Erythroblast (primary cell): Measurements from ENCODE around the gene NINL.

Experiments
- DNase-seq, 2 experiments: peaks; one replicate each; lab custom pipeline; 2025; lab: John Stamatoyannopoulos, UW
- GATA1 ChIP-seq: IDR thresholded peaks from 2 replicates; pipeline ENCODE4 v1.6.1; 2011; ENCODE audit warnings: low read depth, mild to moderate bottlenecking, control low read depth, low read length, moderate library complexity
- POLR2A ChIP-seq: IDR thresholded peaks from 2 replicates; pipeline ENCODE4 v1.6.1; 2011; ENCODE audit warnings: mild to moderate bottlenecking, low read length

NINL gene

DNA sequence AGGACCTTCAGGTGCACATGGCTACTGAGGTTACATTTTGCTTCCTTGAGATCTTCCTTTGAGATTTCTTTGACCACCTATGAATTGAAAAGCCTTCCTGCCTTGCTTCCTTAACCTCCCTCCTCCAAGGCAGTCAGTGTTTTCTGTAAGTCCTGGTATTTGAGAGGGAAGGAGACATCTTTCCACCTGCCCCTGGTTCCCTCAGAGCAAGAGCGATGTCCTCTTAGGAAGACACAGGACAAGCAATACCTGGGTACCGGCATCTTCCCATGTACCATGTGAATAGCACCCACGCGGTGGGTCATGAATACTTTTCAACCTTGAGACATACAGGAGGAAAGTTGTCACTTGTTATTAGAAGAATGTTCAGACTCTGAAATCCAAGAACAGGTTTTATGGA, 140.8 kb downstream of the NINL start:
- no peak for DNase-seq
- no peak for TF ChIP-seq GATA1
- no peak for TF ChIP-seq POLR2A

- TF ChIP-seq GATA1 (no peak), POLR2A (no peak)
- no peak for DNase-seq
Measured at GRCh38 chr20:25439328-25439727, 146.0 kb downstream of the NINL start.

DNA sequence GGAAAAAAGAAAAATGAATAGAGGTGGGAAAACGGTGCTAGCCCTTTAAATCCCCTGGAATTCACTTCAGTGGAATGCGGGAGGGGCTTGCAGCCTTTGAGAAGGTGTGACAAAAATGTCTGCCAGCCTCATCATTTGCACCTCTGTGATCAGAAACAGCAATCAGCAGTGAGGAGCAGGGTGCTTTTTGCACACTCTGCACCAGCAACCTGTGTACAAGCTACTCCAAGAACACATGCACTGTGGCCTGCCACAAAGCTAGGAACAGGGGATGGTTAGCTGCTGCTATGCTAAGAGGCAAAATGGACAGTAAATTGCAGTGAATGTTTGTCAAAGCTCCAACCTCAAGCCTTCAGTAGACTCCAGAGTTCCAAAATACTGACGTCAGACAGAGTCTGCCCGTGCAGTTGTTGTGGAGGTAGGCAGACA, 148.2 kb downstream of the NINL start:
- DNase-seq, result no peak
- TF ChIP-seq GATA1 (no peak), POLR2A (no peak)

- TF ChIP-seq GATA1 (no peak), POLR2A (no peak)
Measured at GRCh38 chr20:25424536-25424935, 160.8 kb downstream of the NINL start.

DNA sequence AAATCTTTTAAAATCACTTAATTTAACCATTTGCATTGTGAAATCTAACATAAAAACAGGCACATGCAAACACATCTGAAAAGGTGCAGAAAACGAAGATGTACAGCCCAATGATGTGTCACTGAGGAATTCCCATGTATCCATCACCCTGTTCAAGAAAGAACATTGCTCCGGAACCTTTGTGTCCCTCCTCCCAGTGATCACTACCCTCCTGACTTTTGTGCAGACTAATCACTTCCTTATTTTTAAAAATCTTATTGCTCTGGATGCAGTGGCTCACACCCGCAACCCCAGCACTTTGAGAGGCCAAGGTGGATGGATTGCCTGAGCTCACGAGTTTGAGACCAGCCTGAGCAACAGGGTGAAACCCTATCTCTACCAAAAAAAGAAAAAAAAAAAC, 163.3 kb downstream of the NINL start:
- DNase-seq, result no peak
- TF ChIP-seq POLR2A (no peak), GATA1 (no peak)

More at GRCh38 chr20:25424536-25424935, 160.8 kb downstream of the NINL start:
- no peak for DNase-seq

DNA sequence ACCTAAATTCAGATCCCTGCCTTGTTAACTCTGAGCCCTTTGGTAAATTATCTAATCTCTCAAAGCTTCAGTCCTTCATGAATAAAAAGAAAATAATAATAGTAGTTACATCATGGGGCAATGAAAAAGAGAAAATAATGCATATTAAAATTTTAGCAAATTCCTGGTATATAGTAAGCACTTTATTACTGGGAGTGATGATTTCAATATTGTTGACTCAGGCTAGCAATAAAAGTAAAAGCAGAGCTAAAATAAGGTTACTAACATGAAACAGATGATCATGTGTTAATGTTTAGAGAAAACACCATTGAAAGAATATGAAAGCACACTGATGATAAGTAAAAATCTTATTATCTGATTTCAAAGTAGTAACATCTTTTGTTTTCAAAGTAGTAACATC, 164.2 kb downstream of the NINL start:
- no peak for DNase-seq
- TF ChIP-seq POLR2A, result no peak
- TF ChIP-seq GATA1, result no peak

GRCh38 chr20:25418776-25419175, 166.6 kb downstream of the NINL start:
- TF ChIP-seq GATA1, result no peak
- no peak for TF ChIP-seq POLR2A
- DNase-seq, result no peak

GRCh38 chr20:25408890-25409289, 176.4 kb downstream of the NINL start:
- DNase-seq, result no peak
- TF ChIP-seq POLR2A, result no peak
- no peak for TF ChIP-seq GATA1

- DNase-seq, result peak in 1 of 2 experiments; percentile 39
Measured at GRCh38 chr20:25408170-25408547, 177.2 kb downstream of the NINL start.

GRCh38 chr20:25407311-25408169, 177.8 kb downstream of the NINL start, which contains the start of gene GINS1:
TSS of gene GINS1 (plus strand) at chr20:25407673. CDS start at chr20:25407821, 148 bp downstream.
- TF ChIP-seq POLR2A (peak; percentile 85), GATA1 (no peak)
- peak; percentile 88 to 89 for DNase-seq

More at GRCh38 chr20:25408170-25408547, 177.2 kb downstream of the NINL start:
- TF ChIP-seq POLR2A, result no peak
- TF ChIP-seq GATA1, result no peak
